GM12878 (cell line): ENCODE results near the gene COPG2. TPM values are rescaled to one million over a fixed set of nuclear protein-coding genes. Genes with fewer than 3 reads are reported as not detected.

Experiments
- ATAC-seq: fragments of 200-7000 bp; cut with Tn5 transposase; 3 replicates; pipeline ENCODE4 v1.9.1; 2020; ENCODE audit warnings: mild to moderate bottlenecking, moderate library complexity
- BruUV-seq: library from RNA; stranded (reverse); fragments of 400-500 nt; replicated peaks from 2 replicates; lab custom pipeline; 2021; lab: Mats Ljungman, UMichigan
- CTCF ChIA-PET: fragments of 300-600 bp; sonication (Branson Sonifier 250); formaldehyde crosslinking; extraction: SDS; loops from one replicate; lab custom pipeline; 2021; ENCODE audit warnings: inconsistent platforms; lab: Yijun Ruan, JAX
- POLR2A ChIA-PET: fragments of 350-600 bp; formaldehyde crosslinking; extraction: SDS; loops from one replicate; lab custom pipeline; 2021; ENCODE audit warnings: inconsistent platforms; lab: Charles Lee
- RAD21 ChIA-PET: fragments of 300-600 bp; sonication (Branson Sonifier 250); formaldehyde crosslinking; loops from one replicate; lab custom pipeline; 2023; ENCODE audit warnings: antibody characterized with exemption; ENCODE audit not compliant: unreplicated experiment; lab: Charles Lee
- SMC1A ChIA-PET: fragments of 300-600 bp; sonication (Branson Sonifier 250); formaldehyde crosslinking; loops from one replicate; lab custom pipeline; 2023; ENCODE audit not compliant: unreplicated experiment, uncharacterized antibody; lab: Charles Lee
- DNase-seq: peaks from one replicate; pipeline ENCODE4 v3.0.0-alpha.2; 2011; ENCODE audit warnings: low read depth, low spot score
- FAIRE-seq: peaks from 3 replicates; lab custom pipeline; 2011; peaks lifted over from hg19 to GRCh38; lab: Jason Lieb, UNC
- H2AFZ ChIP-seq: 2 replicates; pipeline ENCODE4 v1.6.0; 2011; ENCODE audit warnings: low read depth, low read length, control low read depth; ENCODE audit not compliant: control insufficient read depth
- H3K27ac ChIP-seq: 2 replicates; pipeline ENCODE4 v1.5.1; 2011; ENCODE audit warnings: control low read depth; ENCODE audit not compliant: control insufficient read depth, insufficient read depth
- H3K27me3 ChIP-seq, 2 experiments: replicated peaks in 1 of 2; 2 replicates each; pipeline versions ENCODE4 v1.6.0 to v1.6.1; 2011; ENCODE audit warnings: low read length in 1 of 2; ENCODE audit not compliant: control insufficient read depth in 2 of 2, insufficient read depth in 2 of 2
- H3K36me3 ChIP-seq, 2 experiments: 2 replicates each; pipeline ENCODE4 v1.5.1; 2011; ENCODE audit warnings: low read length in 1 of 2; ENCODE audit not compliant: control insufficient read depth in 2 of 2, insufficient read depth in 2 of 2
- H3K4me1 ChIP-seq: 2 replicates; pipeline ENCODE4 v1.6.1; 2011; ENCODE audit warnings: mild to moderate bottlenecking, low read length, moderate library complexity, mixed read lengths; ENCODE audit not compliant: control insufficient read depth, insufficient read depth
- H3K4me2 ChIP-seq: 2 replicates; pipeline ENCODE4 v1.6.0; 2011; ENCODE audit warnings: control low read depth; ENCODE audit not compliant: control insufficient read depth, insufficient read depth
- H3K4me3 ChIP-seq: fragments of 200-600 bp; sonication (generic); 2 replicates; pipeline ENCODE4 v1.5.1; 2016
- H3K79me2 ChIP-seq: 2 replicates; pipeline ENCODE4 v1.6.0; 2011; ENCODE audit warnings: low read length; ENCODE audit not compliant: control insufficient read depth, insufficient read depth
- H3K9ac ChIP-seq: 2 replicates; pipeline ENCODE4 v1.8.0; 2011; ENCODE audit warnings: low read length, control low read depth, mixed read lengths; ENCODE audit not compliant: control insufficient read depth, insufficient read depth
- H3K9me3 ChIP-seq: replicated peaks from 3 replicates; pipeline ENCODE4 v1.5.1; 2011; ENCODE audit warnings: mild to moderate bottlenecking, low read length; ENCODE audit not compliant: control insufficient read depth, insufficient read depth
- H4K20me1 ChIP-seq: 2 replicates; pipeline ENCODE4 v1.6.0; 2011; ENCODE audit not compliant: control insufficient read depth, insufficient read depth
- BHLHE40 ChIP-seq, 2 experiments: fragments of 450-650 bp in 1 of 2; IDR thresholded peaks; 2 replicates each; pipeline ENCODE4 v1.6.1; 2011 to 2017; ENCODE audit warnings: low read depth in 2 of 2, borderline replicate concordance in 1 of 2, improper control_type of control experiment in 1 of 2, low read length in 1 of 2, mild to moderate bottlenecking in 1 of 2
- CREM ChIP-seq: IDR thresholded peaks from 2 replicates; pipeline ENCODE4 v1.6.1; 2014; ENCODE audit warnings: antibody characterized with exemption, low read depth
- ESRRA ChIP-seq: IDR thresholded peaks from 2 replicates; pipeline ENCODE4 v1.6.1; 2012; ENCODE audit warnings: mild to moderate bottlenecking, low read length, improper control_type of control experiment
- MTA2 ChIP-seq: fragments of 450-650 bp; IDR thresholded peaks from 2 replicates; pipeline ENCODE4 v1.6.1; 2016; ENCODE audit warnings: low read depth, mild to moderate bottlenecking, moderate library complexity
- MYC ChIP-seq: IDR thresholded peaks from 2 replicates; pipeline ENCODE4 v1.6.1; 2011; ENCODE audit warnings: mild to moderate bottlenecking, low read length, moderate library complexity, inconsistent platforms; ENCODE audit not compliant: insufficient read depth, insufficient replicate concordance, insufficient read length, severe bottlenecking
- NBN ChIP-seq: fragments of 450-650 bp; IDR thresholded peaks from 2 replicates; pipeline ENCODE4 v1.6.1; 2016
- NFIC ChIP-seq: IDR thresholded peaks from 2 replicates; pipeline ENCODE4 v1.6.1; 2012; ENCODE audit warnings: low read depth, mild to moderate bottlenecking, inconsistent platforms, low read length, moderate library complexity
- RCOR1 ChIP-seq: conservative IDR thresholded peaks from 2 replicates; pipeline ENCODE4 v1.6.1; 2012; ENCODE audit warnings: low read depth, low read length, improper control_type of control experiment
- SREBF1 ChIP-seq: IDR thresholded peaks from 2 replicates; pipeline ENCODE4 v1.6.1; 2012; ENCODE audit warnings: mild to moderate bottlenecking, low read length
- WGBS: methylation state at CpG from one replicate; pipeline ENCODE4 v1.1.6; 2016; ENCODE audit warnings: low lambda C conversion rate; ENCODE audit not compliant: insufficient replicate concordance, insufficient coverage; ENCODE audit errors: missing lambda C conversion rate; 5-methylcytosine and 5-hydroxymethylcytosine counted together
- in situ Hi-C: fragments of 300-500 bp; cut with MboI; formaldehyde crosslinking; loops from 9 replicates; pipeline ENCODE4 v1.14.3; 2018; ENCODE audit warnings: mixed read lengths
- intact Hi-C: fragments of 100-400 bp; cut with micrococcal nuclease; formaldehyde crosslinking; loops from one replicate; pipeline ENCODE4 v1.14.2; 2022; ENCODE audit not compliant: unreplicated experiment
- polyA plus RNA-seq, 11 experiments: library from polyadenylated mRNA; depleted of rRNA in 4 of 11; unstranded in 6 of 11; stranded (reverse) in 5 of 11; fragments of >200 nt; fragmentation: Nextera tagmentation in 4 of 11; fragmentation: Illumina TruSeq in 1 of 11; extraction: Ambion mirVana in 4 of 11; extraction: Trizol in 1 of 11; gene quantifications; 1 replicate in 1 of 11; 2 replicates in 10 of 11; pipeline versions ENCODE4 v1.2.1 to v1.2.3, GENCODE V29; 2011 to 2016; ENCODE audit warnings: inconsistent platforms in 2 of 11, missing spikeins in 2 of 11, low read depth in 1 of 11
- total RNA-seq, 4 experiments: library from RNA; depleted of rRNA in 3 of 4; stranded (reverse); fragments of >200 nt in 3 of 4; fragmentation: Illumina TruSeq in 1 of 4; extraction: Trizol in 1 of 4; gene quantifications; 2 replicates each; pipeline versions ENCODE4 v1.2.1 to v1.2.3, GENCODE V29; 2013 to 2021
- TF ChIP-seq, protein P1 (sequence below): fragments of 450-650 bp; formaldehyde crosslinking; IDR thresholded peaks from 2 replicates; pipeline ENCODE4 v1.4.0; 2022; ENCODE audit warnings: mild to moderate bottlenecking, moderate library complexity
- TF ChIP-seq, protein P2 (sequence below): fragments of 450-650 bp; IDR thresholded peaks from 2 replicates; pipeline ENCODE4 v1.6.1; 2014; ENCODE audit warnings: mild to moderate bottlenecking
- TF ChIP-seq, protein P3 (sequence below): IDR thresholded peaks from 2 replicates; pipeline ENCODE4 v1.6.1; 2012; ENCODE audit warnings: low read length, inconsistent platforms
- TF ChIP-seq, protein P4 (sequence below): fragments of 450-650 bp; IDR thresholded peaks from 2 replicates; pipeline ENCODE4 v1.6.1; 2017; ENCODE audit warnings: antibody characterized with exemption, mild to moderate bottlenecking, moderate library complexity

COPG2 gene
- total and polyA plus RNA-seq, 10 of the 15 experiments (the other 5 are each of a cell fraction or from before 2014, with no cell fraction given) = 3.4 to 37.8 (median 16.7) TPM

DNA sequence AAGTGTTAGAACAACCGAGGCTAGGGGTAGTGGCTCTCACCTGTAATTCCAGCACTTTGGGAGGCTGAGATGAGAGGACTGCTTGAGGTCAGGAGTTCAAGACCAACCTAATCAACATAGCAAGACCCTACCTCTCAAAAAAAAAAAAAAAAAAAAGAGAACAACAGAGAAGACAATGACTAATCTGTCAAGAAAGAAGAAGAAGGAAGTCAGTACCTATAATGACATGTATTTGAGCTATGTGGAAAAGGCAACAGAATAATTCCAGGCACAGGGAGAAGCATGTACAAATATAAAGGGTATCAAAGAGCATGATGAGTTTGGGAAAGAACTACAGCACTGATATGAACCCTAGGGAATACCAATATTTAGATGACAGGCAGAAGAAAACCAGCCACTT is 27.5 kb downstream of the COPG2 start:
- H3K9me3 ChIP-seq = no peaks in the 10 kb centered on the region; the same call in 2 of the 3 replicates
- no peaks in the 10 kb centered on the region for H3K4me1 ChIP-seq
- in situ Hi-C loops = no loop called here
- ChIA-PET SMC1A (interaction anchor here (0.6 to 1.3 kb wide), 3 partner anchors 15 to 479 kb away, joined by 3 to 5 read pairs (median 3); no protein-coding TSS in a partner anchor), POLR2A (interaction anchor here (0.8 kb wide), 1 partner anchor 436 kb away, joined by 3 read pairs; the partner anchor contains the start of gene TMEM209), RAD21 (no interaction called here), CTCF (interaction anchor here (0.6 kb wide), 1 partner anchor 211 kb away, joined by 4 read pairs; no protein-coding TSS in a partner anchor)
- no peak overlapping the region for H3K4me3 ChIP-seq
- H2AFZ ChIP-seq = no peak overlapping the region
- no peaks in the 10 kb centered on the region for H3K27me3 ChIP-seq
- no TSS peak for BruUV-seq
- no peak overlapping the region for H3K4me2 ChIP-seq
- WGBS = 100% methylated on average over 1 of the region's 1 CpG
- FAIRE-seq = peak; percentile 18
- H4K20me1 ChIP-seq = no peaks in the 10 kb centered on the region
- intact Hi-C loops = no loop called here
- ATAC-seq = no peak
- DNase-seq = no peak
- no peaks in the 10 kb centered on the region; a peak in 1 of 4 replicates for H3K36me3 ChIP-seq
- no peak overlapping the region for H3K9ac ChIP-seq
- no peaks in the 10 kb centered on the region for H3K79me2 ChIP-seq
- no peak overlapping the region for H3K27ac ChIP-seq
- TF ChIP-seq, protein P1, sequence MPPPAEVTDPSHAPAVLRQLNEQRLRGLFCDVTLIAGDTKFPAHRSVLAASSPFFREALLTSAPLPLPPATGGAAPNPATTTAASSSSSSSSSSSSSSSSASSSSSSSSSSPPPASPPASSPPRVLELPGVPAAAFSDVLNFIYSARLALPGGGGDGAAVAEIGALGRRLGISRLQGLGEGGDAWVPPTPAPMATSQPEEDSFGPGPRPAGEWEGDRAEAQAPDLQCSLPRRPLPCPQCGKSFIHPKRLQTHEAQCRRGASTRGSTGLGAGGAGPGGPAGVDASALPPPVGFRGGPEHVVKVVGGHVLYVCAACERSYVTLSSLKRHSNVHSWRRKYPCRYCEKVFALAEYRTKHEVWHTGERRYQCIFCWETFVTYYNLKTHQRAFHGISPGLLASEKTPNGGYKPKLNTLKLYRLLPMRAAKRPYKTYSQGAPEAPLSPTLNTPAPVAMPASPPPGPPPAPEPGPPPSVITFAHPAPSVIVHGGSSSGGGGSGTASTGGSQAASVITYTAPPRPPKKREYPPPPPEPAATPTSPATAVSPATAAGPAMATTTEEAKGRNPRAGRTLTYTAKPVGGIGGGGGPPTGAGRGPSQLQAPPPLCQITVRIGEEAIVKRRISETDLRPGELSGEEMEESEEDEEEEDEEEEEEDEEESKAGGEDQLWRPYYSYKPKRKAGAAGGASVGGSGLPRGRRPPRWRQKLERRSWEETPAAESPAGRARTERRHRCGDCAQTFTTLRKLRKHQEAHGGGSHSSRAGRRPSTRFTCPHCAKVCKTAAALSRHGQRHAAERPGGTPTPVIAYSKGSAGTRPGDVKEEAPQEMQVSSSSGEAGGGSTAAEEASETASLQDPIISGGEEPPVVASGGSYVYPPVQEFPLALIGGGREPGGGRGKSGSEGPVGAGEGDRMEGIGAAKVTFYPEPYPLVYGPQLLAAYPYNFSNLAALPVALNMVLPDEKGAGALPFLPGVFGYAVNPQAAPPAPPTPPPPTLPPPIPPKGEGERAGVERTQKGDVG (CRISPR knock-in tag) = no peak
- TF ChIP-seq CREM (no peak), RCOR1 (no peak), ESRRA (no peak), MYC (no peak), SREBF1 (no peak), MTA2 (no peak), BHLHE40 (IDR thresholded peaks at IDR 0.05; ENCODE audit: borderline replicate concordance in 1 of 2, low read depth in 2 of 2, low read length in 1 of 2) (no peak), NBN (no peak), NFIC (no peak)
- TF ChIP-seq, protein P2, sequence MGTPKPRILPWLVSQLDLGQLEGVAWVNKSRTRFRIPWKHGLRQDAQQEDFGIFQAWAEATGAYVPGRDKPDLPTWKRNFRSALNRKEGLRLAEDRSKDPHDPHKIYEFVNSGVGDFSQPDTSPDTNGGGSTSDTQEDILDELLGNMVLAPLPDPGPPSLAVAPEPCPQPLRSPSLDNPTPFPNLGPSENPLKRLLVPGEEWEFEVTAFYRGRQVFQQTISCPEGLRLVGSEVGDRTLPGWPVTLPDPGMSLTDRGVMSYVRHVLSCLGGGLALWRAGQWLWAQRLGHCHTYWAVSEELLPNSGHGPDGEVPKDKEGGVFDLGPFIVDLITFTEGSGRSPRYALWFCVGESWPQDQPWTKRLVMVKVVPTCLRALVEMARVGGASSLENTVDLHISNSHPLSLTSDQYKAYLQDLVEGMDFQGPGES = no peak
- TF ChIP-seq, protein P3, sequence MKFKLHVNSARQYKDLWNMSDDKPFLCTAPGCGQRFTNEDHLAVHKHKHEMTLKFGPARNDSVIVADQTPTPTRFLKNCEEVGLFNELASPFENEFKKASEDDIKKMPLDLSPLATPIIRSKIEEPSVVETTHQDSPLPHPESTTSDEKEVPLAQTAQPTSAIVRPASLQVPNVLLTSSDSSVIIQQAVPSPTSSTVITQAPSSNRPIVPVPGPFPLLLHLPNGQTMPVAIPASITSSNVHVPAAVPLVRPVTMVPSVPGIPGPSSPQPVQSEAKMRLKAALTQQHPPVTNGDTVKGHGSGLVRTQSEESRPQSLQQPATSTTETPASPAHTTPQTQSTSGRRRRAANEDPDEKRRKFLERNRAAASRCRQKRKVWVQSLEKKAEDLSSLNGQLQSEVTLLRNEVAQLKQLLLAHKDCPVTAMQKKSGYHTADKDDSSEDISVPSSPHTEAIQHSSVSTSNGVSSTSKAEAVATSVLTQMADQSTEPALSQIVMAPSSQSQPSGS = no peak
- TF ChIP-seq, protein P4, sequence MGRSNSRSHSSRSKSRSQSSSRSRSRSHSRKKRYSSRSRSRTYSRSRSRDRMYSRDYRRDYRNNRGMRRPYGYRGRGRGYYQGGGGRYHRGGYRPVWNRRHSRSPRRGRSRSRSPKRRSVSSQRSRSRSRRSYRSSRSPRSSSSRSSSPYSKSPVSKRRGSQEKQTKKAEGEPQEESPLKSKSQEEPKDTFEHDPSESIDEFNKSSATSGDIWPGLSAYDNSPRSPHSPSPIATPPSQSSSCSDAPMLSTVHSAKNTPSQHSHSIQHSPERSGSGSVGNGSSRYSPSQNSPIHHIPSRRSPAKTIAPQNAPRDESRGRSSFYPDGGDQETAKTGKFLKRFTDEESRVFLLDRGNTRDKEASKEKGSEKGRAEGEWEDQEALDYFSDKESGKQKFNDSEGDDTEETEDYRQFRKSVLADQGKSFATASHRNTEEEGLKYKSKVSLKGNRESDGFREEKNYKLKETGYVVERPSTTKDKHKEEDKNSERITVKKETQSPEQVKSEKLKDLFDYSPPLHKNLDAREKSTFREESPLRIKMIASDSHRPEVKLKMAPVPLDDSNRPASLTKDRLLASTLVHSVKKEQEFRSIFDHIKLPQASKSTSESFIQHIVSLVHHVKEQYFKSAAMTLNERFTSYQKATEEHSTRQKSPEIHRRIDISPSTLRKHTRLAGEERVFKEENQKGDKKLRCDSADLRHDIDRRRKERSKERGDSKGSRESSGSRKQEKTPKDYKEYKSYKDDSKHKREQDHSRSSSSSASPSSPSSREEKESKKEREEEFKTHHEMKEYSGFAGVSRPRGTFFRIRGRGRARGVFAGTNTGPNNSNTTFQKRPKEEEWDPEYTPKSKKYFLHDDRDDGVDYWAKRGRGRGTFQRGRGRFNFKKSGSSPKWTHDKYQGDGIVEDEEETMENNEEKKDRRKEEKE = no peak
